GM18499 (cell line): ENCODE results near the gene PDPN.
"Not testable (repeated sequence)": the region's sequence is repeated elsewhere in the genome, so short reads cannot be mapped to it uniquely, and the experiment has no call there.

Experiments used
- ATAC-seq: cut with Tn5 transposase; IDR thresholded peaks from one replicate; pipeline ENCODE4 v1.9.1; 2021; ENCODE audit warnings: moderate number of reproducible peaks; ENCODE audit not compliant: insufficient read depth, unreplicated experiment

PDPN gene, protein sequence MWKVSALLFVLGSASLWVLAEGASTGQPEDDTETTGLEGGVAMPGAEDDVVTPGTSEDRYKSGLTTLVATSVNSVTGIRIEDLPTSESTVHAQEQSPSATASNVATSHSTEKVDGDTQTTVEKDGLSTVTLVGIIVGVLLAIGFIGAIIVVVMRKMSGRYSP

DNA sequence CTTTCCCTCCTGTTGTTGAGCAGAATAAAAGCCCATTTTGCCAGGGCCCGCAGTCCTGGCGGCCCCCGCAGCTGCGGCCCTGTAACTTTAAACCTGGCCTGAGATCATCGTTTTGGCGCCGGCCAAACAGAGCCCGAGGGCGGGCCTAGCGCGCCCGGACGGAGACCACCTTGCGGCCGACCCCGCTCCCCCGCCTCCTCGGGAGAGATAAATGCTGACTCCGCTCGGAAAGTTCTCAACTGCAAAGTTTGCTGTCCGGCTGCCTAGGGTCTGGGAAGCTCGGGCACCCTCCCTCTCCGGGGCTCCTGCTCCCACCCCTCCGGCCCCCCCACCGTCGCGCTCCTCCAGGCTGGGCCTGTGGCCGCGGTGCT lies at the start of gene PDPN:
Gene PDPN (plus strand): TSS at position 238 of the 371 bp plus-strand sequence. CDS start 202 bp downstream, outside the sequence.
- ATAC-seq: no peak

DNA sequence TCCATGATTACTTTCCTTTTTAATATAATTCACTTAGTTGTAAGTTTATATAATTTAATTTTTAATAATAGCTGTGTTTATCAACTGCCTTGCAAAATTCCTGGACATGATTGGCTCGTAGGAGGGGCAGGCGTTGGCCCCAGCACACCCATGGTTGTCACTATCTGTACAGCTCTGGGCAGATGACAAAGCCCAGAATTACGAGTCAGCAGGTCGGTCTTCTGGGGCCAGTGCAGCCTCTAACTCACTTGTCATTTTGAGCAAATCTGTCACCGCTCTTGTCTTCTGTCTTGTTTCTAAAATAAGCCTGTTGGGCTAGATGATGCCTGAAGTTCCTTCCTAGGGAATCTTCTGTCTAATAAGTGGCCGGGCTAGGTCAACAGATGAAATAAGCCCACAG lies 48.4 kb upstream of the PDPN start:
- no peak for ATAC-seq

DNA sequence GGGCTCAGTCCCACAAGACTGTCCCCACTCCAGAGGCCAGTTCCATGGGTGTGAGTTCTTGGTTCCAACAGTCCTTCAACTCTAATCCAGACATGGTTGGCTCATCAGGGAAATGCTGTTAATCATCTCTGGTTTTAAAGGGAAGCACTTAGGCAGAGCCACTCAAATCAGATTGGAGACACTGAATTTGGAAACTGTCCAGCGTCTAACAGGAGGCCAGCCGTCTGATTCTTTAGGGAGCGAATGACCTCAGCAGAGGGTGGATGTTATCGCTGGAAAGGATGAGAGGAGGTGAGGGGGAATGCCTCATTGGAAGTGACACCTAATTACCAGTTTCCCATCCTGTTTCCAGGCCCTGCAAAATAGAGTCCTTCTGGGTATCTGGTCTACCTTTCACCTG lies 47.1 kb upstream of the PDPN start:
- ATAC-seq: no peak

DNA sequence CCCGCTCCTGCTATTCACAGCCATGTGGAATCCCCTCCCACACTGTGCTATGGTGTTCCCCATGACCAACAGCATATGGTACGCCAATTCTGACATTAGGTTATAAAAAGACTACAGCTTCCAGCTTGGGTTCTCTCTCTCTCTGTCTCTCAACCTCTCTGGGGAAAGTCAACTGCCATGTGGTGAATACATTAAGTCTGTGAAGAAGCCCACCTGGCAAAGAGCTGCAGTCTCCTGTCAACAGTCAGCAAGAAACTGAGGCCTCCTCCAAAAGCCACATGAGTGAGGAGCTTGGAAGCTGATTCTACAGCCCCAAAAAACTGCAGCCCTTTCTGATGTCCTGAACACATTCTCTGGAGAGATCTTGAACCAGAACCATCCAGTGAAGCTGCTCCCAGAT lies 44.8 kb upstream of the PDPN start:
- ATAC-seq: no peak

DNA sequence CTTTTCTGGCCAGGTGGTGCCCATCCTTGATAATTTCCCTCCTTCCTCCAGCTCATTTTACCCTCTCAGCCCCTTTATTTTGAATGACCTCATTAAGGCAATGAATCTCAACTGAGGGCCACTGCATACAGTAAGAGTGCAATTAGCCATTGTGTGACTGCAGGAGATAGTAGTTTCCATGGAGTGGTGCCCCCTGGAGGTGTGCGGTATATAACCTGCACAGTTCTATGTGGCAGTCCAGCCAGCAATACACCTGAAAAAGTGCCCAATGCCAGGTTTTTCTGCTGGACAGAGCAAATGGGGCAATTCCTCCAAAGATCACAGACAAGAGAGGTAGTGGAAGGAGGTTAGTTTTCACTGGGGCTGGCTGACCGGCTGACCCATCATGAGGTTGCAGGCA lies 43.9 kb upstream of the PDPN start:
- ATAC-seq: no peak

DNA sequence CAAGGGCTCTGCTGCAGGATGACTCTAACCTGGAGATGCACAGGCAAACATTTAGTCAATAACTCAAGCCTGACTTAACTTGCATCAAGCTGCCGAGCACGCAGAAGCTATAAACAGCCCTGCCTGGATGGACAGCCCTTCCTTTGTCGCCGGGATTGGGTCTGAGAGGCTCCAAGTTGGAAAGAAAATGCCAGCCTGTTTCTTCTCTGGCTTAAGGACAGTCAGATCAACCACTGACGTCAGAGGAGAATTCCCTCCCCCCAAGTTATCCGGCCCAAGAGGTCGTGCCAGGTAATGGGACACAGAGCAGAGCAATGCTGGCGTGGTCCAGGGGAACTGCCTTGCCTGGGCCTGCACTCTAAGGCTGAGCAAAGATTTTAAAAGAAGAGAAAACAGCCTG lies 42.8 kb upstream of the PDPN start:
- ATAC-seq: no peak

DNA sequence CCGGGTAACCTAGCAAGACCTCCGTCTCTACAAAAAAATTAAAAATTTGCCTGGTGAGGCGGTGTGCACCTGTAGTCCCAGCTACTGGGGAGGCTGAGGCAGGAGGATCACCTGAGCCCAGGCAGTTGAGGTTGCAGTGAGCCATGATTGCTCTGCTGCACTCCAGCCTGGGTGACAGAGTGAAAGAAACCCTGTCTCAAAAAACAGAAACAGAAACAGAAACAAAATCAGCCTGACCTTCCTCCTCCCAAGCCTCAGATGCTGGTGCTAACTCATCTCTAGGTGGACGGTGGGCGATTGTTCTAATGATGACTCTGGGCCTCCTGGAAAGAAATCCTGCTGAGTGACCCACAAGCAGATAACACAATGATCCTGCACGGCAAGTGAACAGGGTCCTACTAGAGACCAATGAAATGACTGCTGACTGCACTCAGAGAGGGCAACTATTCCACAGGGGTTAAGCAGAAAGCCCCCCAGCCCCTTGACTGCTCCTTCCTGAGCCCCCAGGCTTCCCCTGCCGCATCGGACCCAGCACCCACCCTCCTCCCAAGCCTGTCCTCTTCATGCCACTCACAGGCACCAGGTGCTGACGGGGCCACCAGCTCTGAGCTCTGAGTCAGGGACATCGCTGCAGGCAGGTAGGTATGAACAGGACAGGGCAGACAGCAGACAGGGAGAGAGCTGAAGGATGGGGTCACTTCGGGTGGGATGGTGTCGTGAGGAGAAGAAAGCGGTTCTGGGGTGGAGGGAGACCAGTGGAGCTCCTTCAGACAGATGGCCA lies 42.0 kb upstream of the PDPN start:
- no peak for ATAC-seq

DNA sequence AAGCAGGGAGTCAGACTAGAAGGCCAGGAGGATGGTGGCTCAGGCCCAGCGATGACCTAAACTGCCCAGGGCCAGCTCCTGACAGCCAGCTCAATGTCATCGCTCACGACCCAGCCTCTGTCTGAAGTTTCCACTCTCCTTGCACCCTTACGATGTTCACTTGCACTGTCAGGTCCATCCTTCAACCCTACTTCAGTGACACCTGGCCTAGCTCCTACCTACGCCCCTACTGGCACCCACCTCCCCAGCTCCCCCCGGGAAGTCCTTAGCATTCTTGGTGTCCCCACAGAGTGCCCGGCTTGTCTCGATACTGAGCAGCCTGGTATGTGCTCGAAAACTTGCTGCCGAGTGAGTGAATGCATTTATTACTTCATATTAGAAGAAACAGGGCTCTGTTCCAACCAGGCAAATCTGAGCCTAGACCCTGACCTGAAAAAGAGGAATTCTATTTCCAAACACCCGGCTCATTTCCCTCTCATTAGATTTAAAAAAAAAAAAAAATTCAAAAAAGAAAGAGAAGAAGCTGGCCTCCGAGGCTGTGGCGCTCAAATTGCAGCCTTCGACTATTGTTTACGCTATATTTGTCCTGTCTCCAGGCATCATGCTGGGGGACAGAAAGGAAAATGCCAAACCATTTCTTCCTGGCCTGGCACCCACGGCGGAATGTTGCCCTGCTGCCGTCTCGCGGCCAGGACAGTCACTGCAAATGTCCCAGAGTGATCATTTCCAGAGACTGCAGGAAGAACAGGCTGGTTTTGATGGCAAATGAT lies 40.0 kb upstream of the PDPN start:
- no peak for ATAC-seq

DNA sequence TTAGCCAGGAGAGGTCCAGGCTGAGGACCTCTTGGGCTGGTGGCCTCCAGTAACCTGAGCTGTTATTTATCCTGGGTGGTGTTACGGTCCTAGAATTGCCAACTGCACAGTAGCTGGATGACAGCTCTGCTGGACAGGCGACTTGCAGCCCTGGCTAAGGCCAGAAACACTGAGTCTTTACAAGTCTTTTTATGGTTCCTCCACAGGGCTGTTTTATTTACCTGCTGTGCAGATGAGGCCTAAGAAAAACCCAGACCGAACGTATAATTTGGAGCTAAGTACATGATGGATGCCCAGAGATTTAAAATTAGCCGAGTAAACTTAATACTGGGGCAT lies 39.4 kb upstream of the PDPN start:
- no peak for ATAC-seq

DNA sequence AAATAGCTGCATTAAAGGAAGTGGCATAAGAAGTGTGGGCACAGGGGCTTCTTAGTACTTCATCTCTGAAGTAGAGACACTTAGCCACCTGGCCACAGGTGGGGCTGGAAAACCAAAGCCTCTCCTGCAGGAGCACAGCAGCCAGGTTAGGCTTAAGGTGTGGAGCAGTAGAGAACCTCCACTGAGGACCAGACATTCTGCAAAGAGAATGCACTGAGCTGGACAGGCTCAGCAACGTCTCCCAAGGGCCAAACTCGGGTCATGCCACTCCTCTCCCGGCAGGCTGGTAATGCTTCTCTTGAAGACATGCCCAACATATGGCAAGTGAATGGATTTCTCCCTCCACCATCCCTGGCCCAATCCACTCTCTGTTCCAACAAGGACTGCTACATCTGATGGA lies 36.8 kb upstream of the PDPN start:
- ATAC-seq: no peak

DNA sequence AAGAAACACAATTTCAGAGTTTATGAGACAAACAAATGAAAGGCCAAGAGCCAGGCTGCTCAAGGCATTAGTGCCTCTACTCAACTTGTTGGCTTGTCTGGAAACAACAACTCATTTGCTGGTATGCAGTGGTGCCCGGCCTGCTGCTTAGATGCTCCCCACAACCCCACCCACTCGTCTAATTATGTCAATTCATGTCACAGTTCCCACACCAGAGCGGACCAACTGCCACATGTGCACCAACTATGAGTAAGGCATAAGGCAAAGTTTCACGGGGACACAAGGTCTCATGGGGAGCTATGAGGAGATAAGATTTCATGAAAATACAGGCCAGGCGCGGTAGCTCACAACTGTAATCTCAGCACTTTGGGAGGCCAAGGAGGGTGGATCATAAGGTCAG lies 35.4 kb upstream of the PDPN start:
- no peak for ATAC-seq

DNA sequence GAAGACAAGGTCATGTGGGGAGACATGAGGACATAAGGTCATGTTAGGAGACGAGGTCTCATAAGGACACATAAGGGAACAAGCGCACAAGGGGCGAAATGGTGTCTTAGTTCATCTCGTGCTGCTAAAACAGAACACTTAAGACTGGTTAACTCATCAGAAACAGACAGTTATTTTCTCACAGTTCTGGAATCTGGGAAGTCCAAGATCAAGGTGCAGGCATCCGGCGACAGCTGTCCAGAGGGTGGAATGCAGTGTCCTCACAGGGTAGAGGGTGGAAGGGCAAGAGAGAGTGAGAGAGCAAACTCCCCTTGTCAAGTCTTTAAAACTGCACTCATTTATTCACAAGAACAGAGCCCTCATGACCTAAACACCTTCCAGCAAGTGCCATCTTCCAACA lies 34.6 kb upstream of the PDPN start:
- ATAC-seq: no peak

DNA sequence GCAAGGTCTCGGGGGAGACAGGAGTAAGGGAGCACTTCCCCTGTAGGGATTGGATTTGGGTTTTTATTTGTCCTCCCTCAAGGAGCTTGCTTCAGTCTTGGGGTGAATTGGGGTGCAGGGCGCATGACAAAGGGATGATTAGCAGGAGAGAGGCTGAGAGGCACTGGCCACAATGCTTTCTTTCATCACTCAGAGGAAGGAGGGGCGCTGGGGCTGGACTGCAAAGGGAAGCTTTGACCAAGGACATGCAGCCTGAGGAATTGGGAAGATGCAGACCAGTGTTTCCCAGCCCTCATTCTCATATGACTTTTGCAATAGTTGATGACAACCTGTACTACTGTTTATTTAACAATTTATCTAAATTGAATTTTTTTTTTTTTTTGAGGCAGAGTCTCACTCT lies 34.1 kb upstream of the PDPN start:
- no peak for ATAC-seq

DNA sequence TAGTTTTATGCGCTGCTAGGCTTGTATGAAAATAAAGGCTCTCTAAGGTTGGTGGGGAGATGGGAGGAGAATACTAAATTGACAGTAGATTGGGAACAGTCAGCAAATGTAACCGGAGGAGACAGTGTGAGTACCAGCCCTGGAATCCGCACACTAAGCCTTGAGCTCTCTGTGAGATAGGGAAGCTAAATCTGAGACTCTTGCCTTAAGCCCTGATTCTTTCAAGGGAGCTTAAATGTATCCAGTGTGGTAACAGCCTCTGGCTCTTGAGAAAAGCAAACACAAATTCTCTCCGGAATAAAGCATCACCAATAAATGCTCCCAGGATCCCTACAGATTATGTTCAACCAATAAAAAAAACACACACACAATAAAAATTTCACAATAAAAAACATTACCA lies 33.0 kb upstream of the PDPN start:
- ATAC-seq: no peak

DNA sequence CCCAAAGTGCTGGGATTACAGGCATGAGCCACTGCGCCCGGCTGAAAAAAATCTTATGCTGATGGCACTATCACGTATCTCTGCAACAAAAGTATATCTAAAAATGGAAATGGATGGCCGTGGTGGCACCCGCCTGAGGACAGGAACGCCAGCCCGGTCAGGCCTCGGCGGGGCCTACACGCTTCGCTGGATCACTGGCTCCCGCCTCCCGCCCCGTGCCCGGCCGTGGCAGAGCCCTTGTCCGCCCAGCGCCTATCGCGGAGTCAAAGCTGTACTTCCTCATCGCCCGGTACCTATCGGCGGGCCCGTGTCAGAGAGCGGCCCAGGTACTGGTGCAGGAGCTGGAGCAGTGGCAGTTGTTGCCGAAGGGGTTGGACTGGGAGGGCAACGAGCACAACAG lies 28.8 kb upstream of the PDPN start:
- ATAC-seq: no peak

DNA sequence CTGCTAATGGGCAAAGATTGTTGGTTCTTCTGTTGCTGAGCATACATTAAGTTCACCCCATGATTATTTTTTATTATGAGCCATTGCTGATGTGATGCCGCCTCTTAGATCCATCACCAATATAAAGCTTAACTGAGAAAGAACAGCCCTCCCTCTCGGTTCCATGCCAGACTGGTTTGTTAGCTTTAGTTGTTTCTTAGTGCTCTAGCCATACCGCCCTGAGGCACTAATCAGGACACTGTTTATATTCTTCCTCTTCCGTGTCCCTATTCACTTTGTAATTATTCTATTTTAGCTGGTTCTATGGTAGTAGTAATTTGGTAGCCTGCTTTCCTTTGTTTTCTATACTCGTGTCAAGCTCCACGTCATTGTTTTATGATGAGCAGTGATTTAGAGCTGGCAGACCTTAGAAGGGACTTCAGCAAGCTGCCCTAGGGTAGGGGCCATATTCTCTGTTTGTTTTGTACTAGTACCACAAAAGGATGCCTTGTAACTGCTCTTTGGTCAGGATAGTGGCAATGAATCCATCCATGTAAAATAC lies 27.3 kb upstream of the PDPN start:
- ATAC-seq: no peak

DNA sequence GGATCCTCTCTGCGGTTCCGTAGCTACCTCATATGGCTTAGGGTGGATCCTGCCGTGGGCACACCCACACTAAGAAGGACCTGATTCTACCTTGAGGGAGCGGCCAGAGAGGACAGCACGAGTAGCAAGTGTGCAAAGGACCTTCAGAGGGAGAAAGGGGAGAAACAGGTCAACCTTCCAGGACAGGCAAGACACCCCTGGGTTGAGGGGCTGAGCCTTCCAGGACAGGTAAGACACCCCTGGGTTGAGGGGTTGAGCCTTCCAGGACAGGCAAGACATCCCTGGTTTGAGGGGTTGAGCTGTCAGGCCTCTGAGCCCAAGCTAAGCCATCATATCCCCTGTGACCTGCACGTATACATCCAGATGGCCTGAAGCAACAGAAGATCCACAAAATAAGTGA lies 23.1 kb upstream of the PDPN start:
- ATAC-seq: no peak

DNA sequence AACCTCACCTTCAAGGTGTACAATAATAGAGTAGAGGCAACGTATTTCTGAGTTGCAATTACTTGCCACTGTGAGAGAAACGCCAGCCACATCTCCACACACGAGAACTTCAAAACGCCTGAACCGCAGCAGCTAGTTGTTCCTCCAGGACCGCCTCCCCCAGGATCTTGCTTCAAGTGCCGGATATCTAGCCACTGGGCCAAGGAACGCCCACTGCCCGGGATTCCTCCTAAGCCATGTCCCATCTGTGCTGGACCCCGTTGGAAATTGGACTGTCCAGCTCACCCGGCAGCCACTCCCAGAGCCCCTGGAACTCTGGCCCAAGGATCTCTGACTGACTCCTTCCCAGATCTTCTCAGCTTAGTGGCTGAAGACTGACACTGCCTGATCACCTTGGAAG lies 20.7 kb upstream of the PDPN start:
- not testable (repeated sequence) for ATAC-seq

DNA sequence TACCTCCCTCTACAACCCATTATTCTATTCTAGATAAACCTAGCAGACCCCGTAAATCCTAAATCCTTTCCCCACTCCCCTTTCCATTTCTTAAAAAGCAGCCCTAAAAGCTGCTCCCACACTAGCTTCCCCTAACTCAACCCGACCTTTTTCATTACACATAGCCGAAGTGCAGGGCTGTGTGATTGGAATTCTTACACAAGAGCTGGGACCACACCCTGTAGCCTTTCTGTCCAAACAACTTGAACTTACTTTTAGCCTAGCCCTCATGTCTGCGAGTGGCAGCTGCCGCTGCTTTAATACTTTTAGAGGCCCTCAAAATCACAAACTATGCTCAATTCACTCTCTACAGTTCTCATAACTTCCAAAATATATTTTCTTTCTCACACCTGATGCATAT lies 19.6 kb upstream of the PDPN start:
- no peak for ATAC-seq

DNA sequence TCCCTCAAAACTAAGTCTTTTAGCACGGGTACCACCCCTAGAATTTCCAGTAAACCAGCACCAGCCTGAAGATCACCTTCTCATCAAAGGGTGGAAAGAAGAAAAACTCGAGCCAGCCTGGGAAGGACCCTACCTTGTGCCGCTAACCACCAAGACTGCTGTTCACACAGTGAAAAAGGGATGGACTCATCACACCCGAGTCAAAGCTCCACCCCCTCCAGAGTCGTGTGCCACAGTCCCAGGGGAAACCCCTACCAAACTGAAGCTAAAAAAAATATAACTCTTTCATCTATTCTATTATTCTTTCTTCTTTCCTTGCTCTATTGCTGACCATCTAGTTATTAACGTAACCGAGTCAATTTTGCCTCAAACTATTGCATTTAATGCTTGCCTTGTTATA lies 13.2 kb upstream of the PDPN start:
- not testable (repeated sequence) for ATAC-seq

DNA sequence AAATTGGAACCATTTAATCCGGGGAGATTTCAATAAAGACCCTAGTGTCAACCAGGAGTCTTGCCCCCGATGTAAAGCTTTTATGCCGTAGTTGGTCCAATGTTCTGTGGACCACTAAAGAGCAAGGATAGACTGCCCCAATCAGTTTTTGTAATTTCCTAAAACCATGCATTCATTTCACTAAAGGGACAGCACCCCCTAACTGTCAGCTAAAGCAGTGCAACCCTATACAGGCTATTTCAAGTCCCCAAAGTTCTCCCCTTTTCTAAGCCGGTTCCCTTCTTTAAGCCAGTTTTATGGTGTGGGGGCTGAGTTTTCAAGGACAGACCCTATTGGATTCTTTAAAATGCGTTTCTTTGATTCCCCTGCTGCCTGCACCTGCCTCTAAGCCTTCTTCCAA lies 12.7 kb upstream of the PDPN start:
- no peak for ATAC-seq
